Mucosa of descending colon (tissue), 3 donors: ENCODE results near the gene SMARCB1. TPM values are rescaled to one million over a fixed set of nuclear protein-coding genes. Genes with fewer than 3 reads are reported as not detected.
A peak's percentile ranks its signal among the peaks of the same experiment; 100 is the strongest.

Experiments
- ATAC-seq: fragments of 200-7000 bp; cut with Tn5 transposase; one replicate; pipeline ENCODE4 v1.9.1; 2020; ENCODE audit warnings: mild to moderate bottlenecking, moderate library complexity
- DNase-seq, 3 donors: peaks; one replicate each; pipeline ENCODE4 v3.0.0-alpha.2; 2020
- H3K36me3 ChIP-seq: fragments of 200-600 bp; one replicate; pipeline ENCODE4 v1.8.0; 2021; ENCODE audit warnings: low read depth, mild to moderate bottlenecking
- H3K4me1 ChIP-seq: fragments of 200-600 bp; one replicate; pipeline ENCODE4 v1.8.0; 2021; ENCODE audit warnings: low read depth, mild to moderate bottlenecking
- H3K4me3 ChIP-seq: fragments of 200-600 bp; one replicate; pipeline ENCODE4 v1.8.0; 2021; ENCODE audit warnings: mild to moderate bottlenecking
- H3K9me3 ChIP-seq: fragments of 200-600 bp; one replicate; pipeline ENCODE4 v1.8.0; 2021; ENCODE audit warnings: mild to moderate bottlenecking
- intact Hi-C, 2 donors: fragments of 100-400 bp; cut with DNase I in 1 of 2; cut with micrococcal nuclease in 1 of 2; formaldehyde crosslinking; loops; one replicate each; pipeline versions ENCODE4 v1.11.0 to v1.11.1; 2022; cut with DNase I, micrococcal nuclease
- total RNA-seq, 3 donors: library from RNA; stranded (reverse); fragmentation: NEBNext Ultra II Directional in 2 of 3; extraction: Animal tissue kit (Norgen Biotek cat#: 25700) in 2 of 3; gene quantifications; one replicate each; pipeline versions ENCODE4 v1.2.1 to v1.2.4, GENCODE V29; 2021 to 2023
- TF ChIP-seq, protein P1 (sequence below): fragments of 200-600 bp; IDR thresholded peaks from one replicate; pipeline ENCODE4 v1.8.0; 2022; ENCODE audit warnings: antibody characterized with exemption, mild to moderate bottlenecking
- donor health status: DM: no; HTN: no; CAD: no; lungs with moderate emphysema.
- donor health status: DM: no; HTN: no; CAD: no.
- donor health status: DM: no; HTN: yes; CAD: no.

Gene SMARCB1
- total RNA-seq, 3 donors from 2014 or later, result 60.1 to 85.1 (median 69.3) TPM

DNA sequence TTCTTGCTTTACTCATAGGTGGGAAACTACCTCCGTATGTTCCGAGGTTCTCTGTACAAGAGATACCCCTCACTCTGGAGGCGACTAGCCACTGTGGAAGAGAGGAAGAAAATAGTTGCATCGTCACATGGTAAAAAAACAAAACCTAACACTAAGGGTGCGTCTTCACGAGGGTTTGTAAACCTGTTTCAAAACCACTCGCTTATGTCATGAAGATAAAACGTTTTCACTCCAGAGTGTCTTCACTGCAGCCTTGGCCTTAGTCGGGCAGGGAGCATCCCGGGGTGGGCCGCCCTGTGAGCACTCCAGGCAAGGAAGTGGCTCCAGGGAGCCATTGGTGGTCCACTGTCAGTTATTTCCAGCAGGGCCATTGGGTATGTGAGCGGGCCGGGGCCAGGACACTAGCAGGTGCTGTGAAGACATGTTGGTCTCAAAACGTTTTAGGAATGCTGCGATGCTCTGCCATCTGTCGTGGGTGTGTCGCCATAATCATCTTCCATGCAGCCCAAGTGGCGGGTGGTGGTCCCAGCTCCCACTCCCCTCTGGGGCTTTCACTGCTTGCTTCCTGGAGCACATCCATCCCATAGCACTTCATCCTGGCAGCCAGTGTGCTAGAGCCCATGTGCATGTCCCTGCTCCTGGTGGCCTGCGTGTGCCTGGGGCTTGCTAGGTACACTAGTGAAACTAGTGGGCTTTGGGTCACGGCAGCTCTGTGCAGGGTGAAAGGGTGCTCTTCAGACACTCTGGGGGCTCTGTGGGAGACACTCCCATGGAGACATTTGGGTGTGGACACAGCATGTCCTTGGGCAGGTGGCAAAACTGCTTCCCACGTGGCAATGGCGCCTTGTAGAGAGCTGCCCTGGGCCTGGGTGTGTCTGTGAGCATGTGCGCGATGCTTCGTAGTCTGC, 5.2 kb downstream of the SMARCB1 start:
- H3K4me1 ChIP-seq, result peaks cover 9% of the 10 kb centered on the region
- H3K9me3 ChIP-seq, result no peaks in the 10 kb centered on the region
- H3K4me3 ChIP-seq, result no peak overlapping the region
- H3K36me3 ChIP-seq, result peaks cover 11% of the 10 kb centered on the region
- peak; percentile 46 for ATAC-seq
- intact Hi-C loops, result no loop called here
- peak in 2 of 3 donors; percentile 23 to 45 for DNase-seq
- TF ChIP-seq, protein P1, sequence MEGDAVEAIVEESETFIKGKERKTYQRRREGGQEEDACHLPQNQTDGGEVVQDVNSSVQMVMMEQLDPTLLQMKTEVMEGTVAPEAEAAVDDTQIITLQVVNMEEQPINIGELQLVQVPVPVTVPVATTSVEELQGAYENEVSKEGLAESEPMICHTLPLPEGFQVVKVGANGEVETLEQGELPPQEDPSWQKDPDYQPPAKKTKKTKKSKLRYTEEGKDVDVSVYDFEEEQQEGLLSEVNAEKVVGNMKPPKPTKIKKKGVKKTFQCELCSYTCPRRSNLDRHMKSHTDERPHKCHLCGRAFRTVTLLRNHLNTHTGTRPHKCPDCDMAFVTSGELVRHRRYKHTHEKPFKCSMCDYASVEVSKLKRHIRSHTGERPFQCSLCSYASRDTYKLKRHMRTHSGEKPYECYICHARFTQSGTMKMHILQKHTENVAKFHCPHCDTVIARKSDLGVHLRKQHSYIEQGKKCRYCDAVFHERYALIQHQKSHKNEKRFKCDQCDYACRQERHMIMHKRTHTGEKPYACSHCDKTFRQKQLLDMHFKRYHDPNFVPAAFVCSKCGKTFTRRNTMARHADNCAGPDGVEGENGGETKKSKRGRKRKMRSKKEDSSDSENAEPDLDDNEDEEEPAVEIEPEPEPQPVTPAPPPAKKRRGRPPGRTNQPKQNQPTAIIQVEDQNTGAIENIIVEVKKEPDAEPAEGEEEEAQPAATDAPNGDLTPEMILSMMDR, result no peak

DNA sequence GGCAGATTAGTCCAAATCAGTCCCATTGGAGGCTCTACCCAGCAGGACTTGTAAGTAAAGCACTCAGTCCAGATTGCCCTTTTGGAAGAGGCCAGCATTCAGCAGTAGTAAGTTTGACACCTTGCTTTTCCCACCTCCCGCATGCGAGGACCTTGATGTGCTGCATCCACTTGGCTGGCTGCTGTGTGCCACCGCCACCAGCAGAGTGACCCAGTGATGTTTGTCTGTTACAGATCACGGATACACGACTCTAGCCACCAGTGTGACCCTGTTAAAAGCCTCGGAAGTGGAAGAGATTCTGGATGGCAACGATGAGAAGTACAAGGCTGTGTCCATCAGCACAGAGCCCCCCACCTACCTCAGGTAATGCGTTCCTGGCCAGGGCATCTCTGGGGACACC, 6.6 kb downstream of the SMARCB1 start:
- Histone ChIP-seq H3K36me3 (peaks cover 11% of the 10 kb centered on the region), H3K4me3 (no peak overlapping the region), H3K4me1 (peaks cover 3% of the 10 kb centered on the region), H3K9me3 (no peaks in the 10 kb centered on the region)
- DNase-seq (peak in 1 of 3 donors; percentile 6), ATAC-seq (no peak)
- TF ChIP-seq, protein P1, result no peak
- intact Hi-C loops, result no loop called here

DNA sequence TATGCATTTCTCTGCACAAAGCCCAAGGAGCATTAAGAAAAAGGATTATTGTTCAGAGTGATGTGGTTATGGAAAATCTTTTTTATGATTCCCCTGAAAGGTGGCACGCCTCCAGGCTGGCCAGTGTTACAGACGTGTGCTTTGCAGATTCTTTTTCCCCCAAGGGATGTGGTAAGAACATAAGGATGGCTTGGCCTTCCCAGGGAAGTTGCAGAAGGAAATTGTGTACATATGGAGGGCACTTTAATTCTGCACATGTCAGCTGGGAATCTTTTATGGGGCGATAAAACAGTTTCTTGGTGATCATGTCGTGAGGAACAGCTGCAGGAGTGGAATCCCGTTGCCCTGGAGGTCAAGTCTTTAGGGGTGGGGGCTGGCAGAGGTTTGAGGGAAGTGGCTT, 9.7 kb downstream of the SMARCB1 start:
- no peak for ATAC-seq
- intact Hi-C loops, result no loop called here
- Histone ChIP-seq H3K4me1 (no peaks in the 10 kb centered on the region), H3K4me3 (no peak overlapping the region), H3K9me3 (no peaks in the 10 kb centered on the region), H3K36me3 (peaks cover 14% of the 10 kb centered on the region)
- TF ChIP-seq, protein P1, result no peak
- no peak for DNase-seq

DNA sequence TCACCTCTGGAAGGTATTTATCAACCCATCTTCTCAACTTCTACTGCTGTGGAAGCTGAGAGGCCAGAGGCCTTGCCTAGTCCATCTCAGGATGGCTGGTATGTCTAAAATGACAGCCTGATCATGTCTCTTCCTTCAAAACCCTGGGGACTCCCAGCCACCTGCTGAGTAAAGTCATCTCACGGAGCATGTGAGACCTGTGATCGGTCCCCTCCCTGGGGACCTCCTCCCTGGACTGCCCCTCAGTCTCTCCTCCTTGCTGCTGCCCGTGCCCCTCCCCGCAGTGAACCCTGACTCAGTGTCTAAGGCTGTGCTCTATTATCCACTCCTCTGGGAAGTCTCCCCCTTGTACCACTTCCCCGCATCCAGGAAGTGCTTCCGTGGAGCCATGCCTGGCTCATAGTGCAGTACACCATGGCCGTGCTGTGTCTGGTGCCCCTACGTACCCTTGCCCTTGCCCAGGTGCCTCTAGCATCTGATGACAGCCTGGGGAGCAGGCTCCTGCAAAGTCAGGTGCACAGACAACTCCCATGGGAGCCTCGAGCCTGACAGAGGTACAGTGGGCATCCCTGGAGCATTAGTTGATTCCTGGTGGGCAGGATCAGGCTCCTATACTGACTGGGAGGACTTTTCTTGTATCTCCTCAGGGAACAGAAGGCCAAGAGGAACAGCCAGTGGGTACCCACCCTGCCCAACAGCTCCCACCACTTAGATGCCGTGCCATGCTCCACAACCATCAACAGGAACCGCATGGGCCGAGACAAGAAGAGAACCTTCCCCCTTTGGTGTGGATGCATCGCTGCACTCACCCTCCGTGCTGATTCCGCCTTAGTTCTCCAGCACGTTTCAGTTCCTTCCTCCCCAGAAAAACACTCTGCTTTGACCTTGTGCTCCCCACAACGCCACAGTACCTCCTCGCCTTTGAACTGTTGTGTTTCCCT, 13.8 kb downstream of the SMARCB1 start:
- H3K9me3 ChIP-seq, result no peaks in the 10 kb centered on the region
- intact Hi-C loops, result no loop called here
- H3K4me1 ChIP-seq, result no peaks in the 10 kb centered on the region
- peaks cover 17% of the 10 kb centered on the region for H3K36me3 ChIP-seq
- peak in 1 of 3 donors; percentile 58 for DNase-seq
- TF ChIP-seq, protein P1, result no peak
- ATAC-seq, result peak; percentile 56
- H3K4me3 ChIP-seq, result no peak overlapping the region

DNA sequence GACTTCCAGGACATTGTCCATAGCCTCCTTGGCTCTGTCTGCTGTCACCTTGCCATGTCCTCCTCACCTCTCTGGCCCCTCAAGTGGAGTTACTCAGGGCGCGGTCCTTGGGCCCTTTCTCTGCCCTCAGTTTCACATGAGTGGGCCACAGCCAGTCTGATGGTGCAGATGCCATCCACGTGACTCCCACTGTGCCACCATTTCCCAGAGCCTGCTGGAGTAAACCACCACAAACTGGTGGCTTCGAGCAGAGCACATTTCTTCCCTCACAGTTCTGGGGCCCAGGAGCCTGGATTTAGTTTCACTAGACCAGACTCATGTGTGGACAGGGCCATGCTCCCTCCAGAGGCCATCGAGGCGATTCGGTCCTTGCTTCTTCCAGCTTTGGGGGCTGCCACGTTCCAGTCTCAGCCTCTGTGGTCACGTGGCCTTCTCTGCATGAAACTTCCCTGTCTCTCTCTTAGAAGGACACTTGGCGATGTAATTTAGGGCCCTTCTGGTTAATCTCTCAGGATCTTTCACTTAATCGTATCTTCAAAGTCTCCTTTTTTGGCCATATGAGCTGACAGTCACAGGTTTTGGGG, 14.6 kb downstream of the SMARCB1 start:
- no peaks in the 10 kb centered on the region for H3K4me1 ChIP-seq
- ATAC-seq (no peak), DNase-seq (peak in 1 of 3 donors; percentile 38)
- H3K4me3 ChIP-seq, result no peak overlapping the region
- H3K9me3 ChIP-seq, result no peaks in the 10 kb centered on the region
- TF ChIP-seq, protein P1, result no peak
- intact Hi-C loops, result no loop called here
- H3K36me3 ChIP-seq, result peaks cover 10% of the 10 kb centered on the region
